ENCODE results near the gene ANXA11. TPM values are rescaled to one million over a fixed set of nuclear protein-coding genes. Genes with fewer than 3 reads are reported as not detected.

ANXA11 gene
- total and polyA plus RNA-seq, 2 of the 4 experiments (the other 2 are of a cell fraction), result 39.4 to 109 TPM

- H3K27me3 ChIP-seq (ENCODE audit: control insufficient read depth, insufficient read depth, low read length), result no peaks in the 10 kb centered on the region
- peak; percentile 48; the same call in 1 of the 2 replicates for ATAC-seq (ENCODE audit: low read depth)
- no peak overlapping the region for H2AK5ac ChIP-seq (ENCODE audit: low read depth, low read length)
- 0 out of 2 replicates have a peak overlapping the region, but pooled peaks have one; percentile 20 for H3K23ac ChIP-seq (ENCODE audit: low read depth, low read length)
- no peaks in the 10 kb centered on the region for H3K9me3 ChIP-seq (ENCODE audit: control insufficient read depth, insufficient read depth, low read length)
- peak; percentile 53 for DNase-seq
- no CpG with 5 or more reads among the region's 4 CpGs for WGBS, 2 experiments (ENCODE audit: extremely low coverage in 2 of 2, insufficient read length in 1 of 2)
- ChIA-PET POLR2A (ENCODE audit: unreplicated experiment) (no interaction called here), CTCF (no interaction called here)
- H3K79me1 ChIP-seq (ENCODE audit: low read depth in 1 of 2, low read length in 2 of 2), result peaks cover 45 to 96% of the 10 kb centered on the region in 2 experiments
- no peak overlapping the region for H3K18ac ChIP-seq (ENCODE audit: low read depth, low read length)
- H3K4me2 ChIP-seq (ENCODE audit: low read depth, low read length), result no peak overlapping the region
- no peak overlapping the region for H2BK5ac ChIP-seq (ENCODE audit: low read depth, low read length, poor library complexity, severe bottlenecking)
- H2AFZ ChIP-seq (replicated peaks; ENCODE audit: low read length, poor library complexity), result no peak overlapping the region
- no peak overlapping the region for H3K27ac ChIP-seq (ENCODE audit: insufficient read depth, low read length)
- BruUV-seq (replicated peaks), result no TSS peak
- intact Hi-C loops (cut with micrococcal nuclease), result no loop called here
- H3K14ac ChIP-seq (replicated peaks; ENCODE audit: low read depth, low read length), result peak overlapping the region; percentile 23; the same call in 1 of the 2 replicates
- no peak overlapping the region for H2AK9ac ChIP-seq (replicated peaks; ENCODE audit: low read depth, low read length, poor library complexity)
- no peak overlapping the region for H3K4ac ChIP-seq (ENCODE audit: low read depth, low read length)
- H2BK120ac ChIP-seq (ENCODE audit: low read depth, low read length), result no peak overlapping the region
- peaks cover 17% of the 10 kb centered on the region for H3K4me1 ChIP-seq (ENCODE audit: control insufficient read depth, insufficient read depth, low read length)
- H3K4me3 ChIP-seq (ENCODE audit: insufficient read depth, low read depth, low read length), result no peak overlapping the region
- no peak overlapping the region for H3K56ac ChIP-seq (ENCODE audit: extremely low read depth, insufficient read depth, low read length)
- peaks cover 62% of the 10 kb centered on the region for H3K9me1 ChIP-seq (ENCODE audit: insufficient read depth, low read length)
- in situ Hi-C loops (cut with MboI; ENCODE audit: low sequenced_read_pairs), result no loop called here
- H2BK20ac ChIP-seq (ENCODE audit: low read depth, low read length), result no peak overlapping the region
- no peak overlapping the region for H4K5ac ChIP-seq (ENCODE audit: low read depth, low read length)
- no peak overlapping the region for H3K9ac ChIP-seq (ENCODE audit: low read depth, low read length)
- TF ChIP-seq CTCF (conservative IDR thresholded peaks at IDR 0.05; ENCODE audit: low read depth, low read length), result no peak
- TF ChIP-seq CHD1 (IDR thresholded peaks at IDR 0.05; ENCODE audit: low read depth, low read length), result no peak
- no peak for TF ChIP-seq RAD21 (IDR thresholded peaks at IDR 0.05; ENCODE audit: low read length)
- TF ChIP-seq RCOR1 (IDR thresholded peaks at IDR 0.05; ENCODE audit: insufficient replicate concordance, low read length), result no peak
- no peak for TF ChIP-seq BHLHE40 (IDR thresholded peaks at IDR 0.05; ENCODE audit: low read depth, low read length)
- TF ChIP-seq MXI1 (IDR thresholded peaks at IDR 0.05; ENCODE audit: borderline replicate concordance, low read depth, low read length), result no peak
- no peak for TF ChIP-seq SMC3 (IDR thresholded peaks at IDR 0.05; ENCODE audit: low read depth, low read length)
- H4K20me1 ChIP-seq (ENCODE audit: insufficient read depth, low read length), result peaks cover 93% of the 10 kb centered on the region
- dilution Hi-C loops (cut with HindIII; ENCODE audit: low sequenced_read_pairs, unreplicated experiment), result no loop called here
- no peak overlapping the region; the same call in 1 of the 2 replicates for H4K91ac ChIP-seq (ENCODE audit: insufficient read depth, low read depth, low read length)
- H3K36me3 ChIP-seq (ENCODE audit: control insufficient read depth, insufficient read depth, low read length), result peaks cover 6% of the 10 kb centered on the region; the same call in 1 of the 2 replicates
- H4K8ac ChIP-seq (ENCODE audit: low read depth in 2 of 2, low read length in 2 of 2), result no peak overlapping the region
- H2BK15ac ChIP-seq (ENCODE audit: low read depth, low read length), result no peak overlapping the region
Measured at GRCh38 chr10:80184291-80184690, 21.0 kb downstream of the ANXA11 start.
